ENCODE measurements around the gene CDK6. TPM values are rescaled to one million over a fixed set of nuclear protein-coding genes. Genes with fewer than 3 reads are reported as not detected.

CDK6 gene
- total RNA-seq, 1 donor, result 45.6 TPM

DNA sequence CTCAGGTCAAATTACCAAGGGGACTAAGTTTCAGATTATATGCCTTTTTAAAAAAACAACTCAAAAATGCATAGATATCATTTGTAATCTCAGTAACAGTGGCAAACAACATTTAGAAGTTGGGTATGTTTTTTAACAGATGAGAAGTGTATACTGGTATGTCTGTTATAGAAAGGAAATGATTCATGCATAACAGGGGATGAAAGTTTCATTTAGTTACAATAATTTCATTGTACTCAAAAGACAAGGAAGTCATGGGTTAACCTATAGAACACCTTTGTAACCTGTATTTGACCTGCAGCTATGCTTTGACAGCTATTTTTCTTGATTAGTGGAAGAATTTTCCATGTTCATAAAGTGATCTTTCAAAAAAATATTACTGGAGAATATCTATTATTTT is 210.8 kb downstream of the CDK6 start:
- no peaks in the 10 kb centered on the region for H4K20me1 ChIP-seq (ENCODE audit: insufficient read depth, low read length)
- peaks cover 25% of the 10 kb centered on the region for H3K4me1 ChIP-seq (ENCODE audit: insufficient read depth, low read length)
- H3K4me2 ChIP-seq (ENCODE audit: insufficient read depth, low read length), result no peak overlapping the region
- no peaks in the 10 kb centered on the region for H3K27me3 ChIP-seq (ENCODE audit: insufficient read depth, low read length)
- DNase-seq (ENCODE audit: insufficient read length, low spot score, missing footprints), result no peak
- TF ChIP-seq, protein P1, sequence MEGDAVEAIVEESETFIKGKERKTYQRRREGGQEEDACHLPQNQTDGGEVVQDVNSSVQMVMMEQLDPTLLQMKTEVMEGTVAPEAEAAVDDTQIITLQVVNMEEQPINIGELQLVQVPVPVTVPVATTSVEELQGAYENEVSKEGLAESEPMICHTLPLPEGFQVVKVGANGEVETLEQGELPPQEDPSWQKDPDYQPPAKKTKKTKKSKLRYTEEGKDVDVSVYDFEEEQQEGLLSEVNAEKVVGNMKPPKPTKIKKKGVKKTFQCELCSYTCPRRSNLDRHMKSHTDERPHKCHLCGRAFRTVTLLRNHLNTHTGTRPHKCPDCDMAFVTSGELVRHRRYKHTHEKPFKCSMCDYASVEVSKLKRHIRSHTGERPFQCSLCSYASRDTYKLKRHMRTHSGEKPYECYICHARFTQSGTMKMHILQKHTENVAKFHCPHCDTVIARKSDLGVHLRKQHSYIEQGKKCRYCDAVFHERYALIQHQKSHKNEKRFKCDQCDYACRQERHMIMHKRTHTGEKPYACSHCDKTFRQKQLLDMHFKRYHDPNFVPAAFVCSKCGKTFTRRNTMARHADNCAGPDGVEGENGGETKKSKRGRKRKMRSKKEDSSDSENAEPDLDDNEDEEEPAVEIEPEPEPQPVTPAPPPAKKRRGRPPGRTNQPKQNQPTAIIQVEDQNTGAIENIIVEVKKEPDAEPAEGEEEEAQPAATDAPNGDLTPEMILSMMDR (IDR thresholded peaks at IDR 0.05; ENCODE audit: extremely low read depth, low read depth, low read length), result no peak
- H3K27ac ChIP-seq (ENCODE audit: low read depth, low read length), result peak overlapping the region; percentile 4
- H3K4me3 ChIP-seq (ENCODE audit: insufficient read depth, low read length), result no peak overlapping the region
- H3K9me3 ChIP-seq (ENCODE audit: low read depth, low read length), result no peaks in the 10 kb centered on the region
- H3K79me2 ChIP-seq (ENCODE audit: insufficient read depth, low read length), result peaks cover 57% of the 10 kb centered on the region
- no peak overlapping the region for H2AFZ ChIP-seq (ENCODE audit: low read length)
- no peaks in the 10 kb centered on the region for H3K36me3 ChIP-seq (ENCODE audit: insufficient read depth, low read length)

DNA sequence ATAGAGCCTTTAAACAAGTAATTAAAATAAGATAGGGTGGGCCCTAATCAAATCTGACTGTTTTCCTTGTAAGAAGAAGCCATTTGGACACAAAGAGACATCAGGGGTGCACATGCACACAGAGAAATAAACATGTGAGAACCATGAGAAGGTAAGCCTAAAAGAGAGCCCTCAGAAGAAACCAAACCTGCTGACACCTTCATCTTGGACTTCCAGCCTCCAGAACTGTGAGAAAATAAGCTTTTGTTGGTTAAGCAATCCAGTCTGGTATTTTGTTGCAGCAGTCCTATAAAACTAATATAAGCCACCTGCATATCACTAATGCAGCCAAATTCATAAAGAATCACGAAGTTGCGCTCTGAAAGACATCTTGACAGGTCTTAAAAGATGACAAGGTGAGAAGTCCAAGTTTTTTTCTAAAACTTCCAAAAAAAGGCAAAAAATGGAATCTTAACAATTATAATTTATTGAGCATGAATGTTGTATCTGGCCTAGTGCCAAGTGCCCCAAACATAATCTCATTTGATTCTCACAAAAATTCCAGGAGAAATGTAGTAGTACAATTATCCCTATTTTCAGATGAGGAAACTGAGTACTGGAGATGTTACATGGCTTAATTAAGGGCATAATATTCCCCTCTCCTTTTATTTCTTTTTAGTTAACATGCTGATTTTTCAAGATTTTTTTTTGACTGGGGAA is 211.9 kb downstream of the CDK6 start:
- Histone ChIP-seq H3K27ac (ENCODE audit: low read depth, low read length) (no peak overlapping the region), H4K20me1 (ENCODE audit: insufficient read depth, low read length) (no peaks in the 10 kb centered on the region), H3K9me3 (ENCODE audit: low read depth, low read length) (no peaks in the 10 kb centered on the region), H3K79me2 (ENCODE audit: insufficient read depth, low read length) (peaks cover 57% of the 10 kb centered on the region), H3K27me3 (ENCODE audit: insufficient read depth, low read length) (no peaks in the 10 kb centered on the region), H2AFZ (ENCODE audit: low read length) (no peak overlapping the region), H3K4me3 (ENCODE audit: insufficient read depth, low read length) (no peak overlapping the region), H3K4me2 (ENCODE audit: insufficient read depth, low read length) (no peak overlapping the region), H3K36me3 (ENCODE audit: insufficient read depth, low read length) (no peaks in the 10 kb centered on the region), H3K4me1 (ENCODE audit: insufficient read depth, low read length) (peaks cover 25% of the 10 kb centered on the region)
- TF ChIP-seq, protein P1 (IDR thresholded peaks at IDR 0.05; ENCODE audit: extremely low read depth, low read depth, low read length), result no peak
- no peak for DNase-seq (ENCODE audit: insufficient read length, low spot score, missing footprints)

DNA sequence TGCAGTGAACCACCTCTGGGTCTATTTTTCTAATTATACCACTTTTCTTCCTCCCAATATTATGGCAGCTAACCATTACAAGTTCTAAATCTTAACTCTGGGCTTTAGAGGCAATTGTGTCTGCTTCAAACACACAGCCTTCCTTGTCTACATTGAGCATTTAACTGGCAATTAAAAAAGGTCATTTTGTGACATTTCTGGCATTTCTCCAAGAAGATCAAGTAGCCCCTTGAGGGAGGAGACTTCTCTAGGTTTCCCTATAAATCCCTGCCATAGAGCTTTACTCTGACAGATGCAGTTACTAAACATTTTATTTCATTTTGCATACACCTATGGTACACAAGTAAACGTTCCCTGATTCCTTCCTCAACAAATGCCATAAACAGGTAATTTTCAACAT is 212.8 kb downstream of the CDK6 start:
- Histone ChIP-seq H3K4me2 (ENCODE audit: insufficient read depth, low read length) (no peak overlapping the region), H3K79me2 (ENCODE audit: insufficient read depth, low read length) (peaks cover 52% of the 10 kb centered on the region), H2AFZ (ENCODE audit: low read length) (no peak overlapping the region), H3K27ac (ENCODE audit: low read depth, low read length) (no peak overlapping the region), H3K4me1 (ENCODE audit: insufficient read depth, low read length) (peaks cover 25% of the 10 kb centered on the region), H4K20me1 (ENCODE audit: insufficient read depth, low read length) (no peaks in the 10 kb centered on the region), H3K4me3 (ENCODE audit: insufficient read depth, low read length) (no peak overlapping the region), H3K9me3 (ENCODE audit: low read depth, low read length) (no peaks in the 10 kb centered on the region), H3K27me3 (ENCODE audit: insufficient read depth, low read length) (no peaks in the 10 kb centered on the region), H3K36me3 (ENCODE audit: insufficient read depth, low read length) (no peaks in the 10 kb centered on the region)
- no peak for DNase-seq (ENCODE audit: insufficient read length, low spot score, missing footprints)
- TF ChIP-seq, protein P1 (IDR thresholded peaks at IDR 0.05; ENCODE audit: extremely low read depth, low read depth, low read length), result no peak

DNA sequence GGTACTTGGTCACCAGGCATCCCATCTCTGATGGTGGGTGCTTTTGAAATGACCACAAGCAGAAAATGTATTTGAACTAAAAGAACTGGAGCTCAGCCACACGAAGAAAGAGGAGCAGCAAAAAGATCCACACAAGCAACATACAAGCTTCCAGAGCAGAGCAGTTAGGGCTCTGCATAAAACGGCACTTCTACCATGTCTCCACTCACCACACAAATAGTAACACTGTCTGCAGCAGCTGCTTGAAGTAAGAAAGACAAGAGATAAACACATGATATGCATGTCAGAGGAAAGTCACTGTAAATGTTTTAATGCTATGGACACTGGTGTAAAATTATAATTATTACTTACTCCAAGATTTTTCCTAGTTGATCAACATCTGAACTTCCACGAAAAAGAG is 213.7 kb downstream of the CDK6 start:
- peaks cover 6% of the 10 kb centered on the region for H3K36me3 ChIP-seq (ENCODE audit: insufficient read depth, low read length)
- H3K4me3 ChIP-seq (ENCODE audit: insufficient read depth, low read length), result no peak overlapping the region
- no peaks in the 10 kb centered on the region for H4K20me1 ChIP-seq (ENCODE audit: insufficient read depth, low read length)
- H3K4me1 ChIP-seq (ENCODE audit: insufficient read depth, low read length), result peaks cover 25% of the 10 kb centered on the region
- H3K4me2 ChIP-seq (ENCODE audit: insufficient read depth, low read length), result no peak overlapping the region
- TF ChIP-seq, protein P1 (IDR thresholded peaks at IDR 0.05; ENCODE audit: extremely low read depth, low read depth, low read length), result no peak
- H2AFZ ChIP-seq (ENCODE audit: low read length), result no peak overlapping the region
- DNase-seq (ENCODE audit: insufficient read length, low spot score, missing footprints), result no peak
- no peak overlapping the region for H3K27ac ChIP-seq (ENCODE audit: low read depth, low read length)
- no peaks in the 10 kb centered on the region for H3K27me3 ChIP-seq (ENCODE audit: insufficient read depth, low read length)
- H3K79me2 ChIP-seq (ENCODE audit: insufficient read depth, low read length), result peaks cover 45% of the 10 kb centered on the region
- no peaks in the 10 kb centered on the region for H3K9me3 ChIP-seq (ENCODE audit: low read depth, low read length)
